ENCODE results near the gene PRR13.

GRCh38 chr12:53474819-53475218 lies 33.3 kb downstream of the PRR13 start:
- no peak for TF ChIP-seq TARDBP (IDR thresholded peaks at IDR 0.05)
- no peak for TF ChIP-seq SUZ12 (IDR thresholded peaks at IDR 0.05)
- TF ChIP-seq FOXM1 (IDR thresholded peaks at IDR 0.05; ENCODE audit: borderline replicate concordance): no peak
- no peak for TF ChIP-seq CTBP1 (IDR thresholded peaks at IDR 0.05; ENCODE audit: borderline replicate concordance)
- TF ChIP-seq BHLHE40 (IDR thresholded peaks at IDR 0.05; ENCODE audit: borderline replicate concordance): no peak
- TF ChIP-seq LEF1 (IDR thresholded peaks at IDR 0.05; ENCODE audit: borderline replicate concordance): no peak
- TF ChIP-seq ZNF384 (IDR thresholded peaks at IDR 0.05): no peak
- TF ChIP-seq SP1 (IDR thresholded peaks at IDR 0.05): no peak
- TF ChIP-seq ELF4 (IDR thresholded peaks at IDR 0.05): no peak
- no peak for TF ChIP-seq HDGF (IDR thresholded peaks at IDR 0.05; ENCODE audit: borderline replicate concordance)

Measured in HEK293T (cell line).